Neural progenitor cell (in vitro differentiated cells): ENCODE measurements around the gene ZNF491. TPM values are rescaled to one million over a fixed set of nuclear protein-coding genes. Genes with fewer than 3 reads are reported as not detected.

Source experiments
- DNase-seq: peaks from one replicate; pipeline ENCODE4 v3.0.0-alpha.2; 2016; ENCODE audit warnings: low spot score
- H2AFZ ChIP-seq: fragments of 200-600 bp; sonication (generic); replicated peaks from 2 replicates; pipeline ENCODE4 v1.6.1; 2016; ENCODE audit warnings: antibody characterized with exemption
- H3F3A ChIP-seq: fragments of 200-600 bp; sonication (generic); 2 replicates; pipeline ENCODE4 v1.6.1; 2016; ENCODE audit warnings: antibody characterized with exemption, low read depth
- H3K27ac ChIP-seq: fragments of 200-600 bp; sonication (generic); 2 replicates; pipeline ENCODE4 v1.5.1; 2016; ENCODE audit warnings: mild to moderate bottlenecking
- H3K27me3 ChIP-seq: fragments of 200-600 bp; sonication (generic); 2 replicates; pipeline ENCODE4 v1.6.1; 2016; ENCODE audit warnings: mild to moderate bottlenecking, moderate library complexity
- H3K36me3 ChIP-seq: fragments of 200-600 bp; sonication (generic); 2 replicates; pipeline ENCODE4 v1.5.1; 2016
- H3K4me1 ChIP-seq: fragments of 200-600 bp; sonication (generic); 2 replicates; pipeline ENCODE4 v1.6.1; 2016; ENCODE audit warnings: mixed run types
- H3K4me2 ChIP-seq: fragments of 200-600 bp; sonication (generic); 2 replicates; pipeline ENCODE4 v1.6.1; 2016
- H3K4me3 ChIP-seq: fragments of 200-600 bp; sonication (generic); 2 replicates; pipeline ENCODE4 v1.5.1; 2016
- H3K79me2 ChIP-seq: fragments of 200-600 bp; sonication (generic); 2 replicates; pipeline ENCODE4 v1.6.1; 2016; ENCODE audit warnings: low read depth
- H3K9ac ChIP-seq: fragments of 200-600 bp; sonication (generic); 2 replicates; pipeline ENCODE4 v1.6.1; 2016
- H3K9me3 ChIP-seq: fragments of 200-600 bp; sonication (generic); 2 replicates; pipeline ENCODE4 v1.5.1; 2016; ENCODE audit warnings: low read depth
- H4K20me1 ChIP-seq: fragments of 200-600 bp; sonication (generic); 2 replicates; pipeline ENCODE4 v1.6.1; 2016; ENCODE audit warnings: low read depth
- H3K27ac Mint-ChIP-seq: 3 replicates; pipeline ENCODE4 v1.8.0; 2021; ENCODE audit warnings: mixed read lengths
- H3K27me3 Mint-ChIP-seq: 2 replicates; pipeline ENCODE4 v1.8.0; 2022; ENCODE audit warnings: low read depth, mild to moderate bottlenecking, inconsistent platforms, moderate library complexity, mixed read lengths; ENCODE audit not compliant: insufficient read depth
- H3K36me3 Mint-ChIP-seq: 3 replicates; pipeline ENCODE4 v1.8.0; 2021; ENCODE audit warnings: mixed read lengths
- H3K4me1 Mint-ChIP-seq: 3 replicates; pipeline ENCODE4 v1.8.0; 2021; ENCODE audit warnings: mixed read lengths
- H3K4me3 Mint-ChIP-seq: 3 replicates; pipeline ENCODE4 v1.8.0; 2021; ENCODE audit warnings: mild to moderate bottlenecking, moderate library complexity, mixed read lengths
- H3K9me3 Mint-ChIP-seq: 3 replicates; pipeline ENCODE4 v1.8.0; 2020; ENCODE audit warnings: mixed read lengths
- CTCF ChIP-seq: fragments of 200-600 bp; sonication (generic); IDR thresholded peaks from 2 replicates; pipeline ENCODE4 v1.5.1; 2017; ENCODE audit warnings: antibody characterized with exemption, mild to moderate bottlenecking
- EZH2 ChIP-seq: fragments of 200-600 bp; sonication (generic); IDR thresholded peaks from 2 replicates; pipeline ENCODE4 v1.6.1; 2017; ENCODE audit warnings: antibody characterized with exemption, mild to moderate bottlenecking, moderate library complexity
- EZH2phosphoT487 ChIP-seq: fragments of 200-600 bp; sonication (generic); IDR thresholded peaks from 2 replicates; pipeline ENCODE4 v1.6.1; 2017; ENCODE audit warnings: antibody characterized with exemption
- total RNA-seq: library from RNA; depleted of rRNA; stranded (reverse); fragments of >200 nt; gene quantifications from 2 replicates; pipeline ENCODE4 v1.2.3, GENCODE V29; 2015; ENCODE audit warnings: low replicate concordance

Gene ZNF491
- total RNA-seq, 1 donor from 2014 or later: 6.0 TPM

GRCh38 chr19:11754663-11755062, 43.7 kb upstream of the ZNF491 start:
- Histone ChIP-seq H4K20me1 (no peaks in the 10 kb centered on the region), H3K4me3 (no peak overlapping the region), H3K4me2 (no peak overlapping the region), H3K36me3 (no peaks in the 10 kb centered on the region), H3K27ac (no peak overlapping the region), H3F3A (no peaks in the 10 kb centered on the region), H3K4me1 (no peaks in the 10 kb centered on the region), H3K79me2 (no peaks in the 10 kb centered on the region), H3K27me3 (no peaks in the 10 kb centered on the region), H2AFZ (no peak overlapping the region), H3K9me3 (no peaks in the 10 kb centered on the region), H3K9ac (no peak overlapping the region)
- no peak for DNase-seq
- Mint-ChIP-seq H3K27ac (no peak overlapping the region), H3K27me3 (no peaks in the 10 kb centered on the region), H3K9me3 (peaks cover 28% of the 10 kb centered on the region), H3K4me3 (no peak overlapping the region), H3K36me3 (no peaks in the 10 kb centered on the region), H3K4me1 (no peaks in the 10 kb centered on the region)
- TF ChIP-seq CTCF (no peak), EZH2phosphoT487 (no peak), EZH2 (no peak)

- H4K20me1 ChIP-seq: no peaks in the 10 kb centered on the region
- H3K9me3 Mint-ChIP-seq: peaks cover 21% of the 10 kb centered on the region
- DNase-seq: no peak
- H3K9ac ChIP-seq: no peak overlapping the region
- no peak overlapping the region for H3K4me3 ChIP-seq
- H3K36me3 Mint-ChIP-seq: no peaks in the 10 kb centered on the region
- H2AFZ ChIP-seq: no peak overlapping the region
- no peaks in the 10 kb centered on the region for H3K27me3 ChIP-seq
- H3K27ac ChIP-seq: no peak overlapping the region
- no peaks in the 10 kb centered on the region for H3K79me2 ChIP-seq
- H3K27ac Mint-ChIP-seq: no peak overlapping the region
- H3K4me3 Mint-ChIP-seq: no peak overlapping the region
- H3K4me1 ChIP-seq: no peaks in the 10 kb centered on the region
- no peaks in the 10 kb centered on the region for H3F3A ChIP-seq
- H3K36me3 ChIP-seq: no peaks in the 10 kb centered on the region
- no peak overlapping the region for H3K4me2 ChIP-seq
- no peaks in the 10 kb centered on the region for H3K27me3 Mint-ChIP-seq
- TF ChIP-seq EZH2phosphoT487 (no peak), CTCF (no peak), EZH2 (no peak)
- H3K9me3 ChIP-seq: no peaks in the 10 kb centered on the region
- no peaks in the 10 kb centered on the region for H3K4me1 Mint-ChIP-seq
Observed at GRCh38 chr19:11756965-11757364, 41.4 kb upstream of the ZNF491 start.

GRCh38 chr19:11759805-11760204, 38.5 kb upstream of the ZNF491 start:
- Histone ChIP-seq H3K36me3 (no peaks in the 10 kb centered on the region), H3K4me3 (no peak overlapping the region), H3K27ac (no peak overlapping the region), H2AFZ (no peak overlapping the region), H3K4me2 (no peak overlapping the region), H3K9ac (no peak overlapping the region), H3K4me1 (no peaks in the 10 kb centered on the region), H3F3A (no peaks in the 10 kb centered on the region), H3K9me3 (no peaks in the 10 kb centered on the region), H3K27me3 (peaks cover 20% of the 10 kb centered on the region), H4K20me1 (no peaks in the 10 kb centered on the region), H3K79me2 (no peaks in the 10 kb centered on the region)
- TF ChIP-seq EZH2: no peak
- no peak for TF ChIP-seq EZH2phosphoT487
- TF ChIP-seq CTCF: no peak
- DNase-seq: no peak
- Mint-ChIP-seq H3K4me1 (no peaks in the 10 kb centered on the region), H3K4me3 (no peak overlapping the region), H3K36me3 (no peaks in the 10 kb centered on the region), H3K27me3 (no peaks in the 10 kb centered on the region), H3K27ac (no peak overlapping the region), H3K9me3 (peaks cover 16% of the 10 kb centered on the region)

GRCh38 chr19:11763117-11763516, 35.2 kb upstream of the ZNF491 start:
- no peak overlapping the region for H3K27ac Mint-ChIP-seq
- H3K4me1 Mint-ChIP-seq: peaks cover 10% of the 10 kb centered on the region
- Histone ChIP-seq H4K20me1 (no peaks in the 10 kb centered on the region), H3K4me1 (no peaks in the 10 kb centered on the region), H3K4me2 (no peak overlapping the region), H3K4me3 (no peak overlapping the region), H3K79me2 (no peaks in the 10 kb centered on the region), H3K9ac (no peak overlapping the region), H3K27me3 (peaks cover 41% of the 10 kb centered on the region), H3K36me3 (no peaks in the 10 kb centered on the region), H3K9me3 (no peaks in the 10 kb centered on the region), H2AFZ (no peak overlapping the region), H3F3A (no peaks in the 10 kb centered on the region), H3K27ac (no peak overlapping the region)
- peaks cover 2% of the 10 kb centered on the region for H3K36me3 Mint-ChIP-seq
- peaks cover 7% of the 10 kb centered on the region for H3K9me3 Mint-ChIP-seq
- H3K4me3 Mint-ChIP-seq: no peak overlapping the region
- no peaks in the 10 kb centered on the region for H3K27me3 Mint-ChIP-seq
- TF ChIP-seq CTCF (no peak), EZH2 (no peak), EZH2phosphoT487 (no peak)
- DNase-seq: no peak
